Aortic smooth muscle cell (primary cell): ENCODE data around the gene CASQ2. TPM values are rescaled to one million over a fixed set of nuclear protein-coding genes. Genes with fewer than 3 reads are reported as not detected.

Source experiments
- total RNA-seq: library from RNA; depleted of rRNA; stranded (reverse); fragments of >200 nt; gene quantifications from 2 replicates; pipeline ENCODE4 v1.2.3, GENCODE V29; 2014

Gene CASQ2
- not detected in 2 replicates for total RNA-seq

GRCh38 chr1:115768549-115768948 lies at the start of gene CASQ2:
TSS of gene CASQ2 (minus strand) at chr1:115768714. CDS start at chr1:115768541, 173 bp downstream.

Other genes starting within 250 kb of the CASQ2 start
- 6.9 and 9.9 TPM in 2 replicates for gene VANGL1, start 126.7 kb downstream of the CASQ2 start, total RNA-seq
- gene NHLH2, start 72.4 kb upstream of the CASQ2 start, total RNA-seq = not detected in 2 replicates
- 1.3 and 1.9 TPM in 2 replicates for gene SLC22A15, start 207.8 kb upstream of the CASQ2 start, total RNA-seq